SH-SY5Y (cell line): ENCODE results near the gene UPK3A.

ENCODE experiments used
- GATA2 ChIP-seq: IDR thresholded peaks from 2 replicates; pipeline ENCODE4 v1.6.1; 2011; ENCODE audit warnings: mild to moderate bottlenecking, low read depth, low read length
- GATA3 ChIP-seq: IDR thresholded peaks from 2 replicates; pipeline ENCODE4 v1.6.1; 2011; ENCODE audit warnings: low read depth, mild to moderate bottlenecking, low read length, moderate library complexity

GRCh38 chr22:45312415-45312814 lies 27.7 kb downstream of the UPK3A start:
- TF ChIP-seq GATA3, result no peak
- TF ChIP-seq GATA2, result no peak
